NCI-H146 treated with DMSO at 0.1 percent for 48 hours (cell line): ENCODE data around the gene RTL1.

ENCODE experiments used
- DNase-seq: peaks from one replicate; lab custom pipeline; 2025; ENCODE audit not compliant: unreplicated experiment; lab: John Stamatoyannopoulos, UW

The RTL1 gene

GRCh38 chr14:100882991-100883788 lies 20.3 kb downstream of the RTL1 start:
- DNase-seq, result no peak

GRCh38 chr14:100882026-100882967 lies 21.2 kb downstream of the RTL1 start:
- DNase-seq, result no peak

GRCh38 chr14:100881211-100882025 lies 22.1 kb downstream of the RTL1 start:
- no peak for DNase-seq

- no peak for DNase-seq
Measured at GRCh38 chr14:100880271-100881101, 23.0 kb downstream of the RTL1 start.

GRCh38 chr14:100879782-100880181 lies 23.7 kb downstream of the RTL1 start:
- DNase-seq, result no peak

GRCh38 chr14:100879194-100879593 lies 24.3 kb downstream of the RTL1 start:
- no peak for DNase-seq

GRCh38 chr14:100878271-100879146 lies 25.0 kb downstream of the RTL1 start:
- DNase-seq, result no peak

- DNase-seq, result no peak
Measured at GRCh38 chr14:100875861-100876590, 27.5 kb downstream of the RTL1 start.

- no peak for DNase-seq
Measured at GRCh38 chr14:100875126-100875525, 28.4 kb downstream of the RTL1 start.

- no peak for DNase-seq
Measured at GRCh38 chr14:100874411-100875091, 29.0 kb downstream of the RTL1 start.

GRCh38 chr14:100874051-100874410 lies 29.5 kb downstream of the RTL1 start:
- DNase-seq, result no peak

- DNase-seq, result no peak
Measured at GRCh38 chr14:100873096-100873482, 30.4 kb downstream of the RTL1 start.

GRCh38 chr14:100872259-100873095 lies 31.0 kb downstream of the RTL1 start:
- DNase-seq, result no peak

- DNase-seq, result no peak
Measured at GRCh38 chr14:100871234-100872186, 32.0 kb downstream of the RTL1 start.

- DNase-seq, result no peak
Measured at GRCh38 chr14:100868621-100869370, 34.7 kb downstream of the RTL1 start.
